ENCODE results near the gene TNFAIP1.
"Not testable (repeated sequence)": the region's sequence is repeated elsewhere in the genome, so short reads cannot be mapped to it uniquely, and the experiment has no call there.

The TNFAIP1 gene

GRCh38 chr17:28325211-28325610, 10.3 kb upstream of the TNFAIP1 start:
- DNase-seq (ENCODE audit: low spot score) = no peak

- DNase-seq (ENCODE audit: low spot score) = no peak
Measured at GRCh38 chr17:28326114-28326513, 9.4 kb upstream of the TNFAIP1 start.

GRCh38 chr17:28327031-28327607, 8.4 kb upstream of the TNFAIP1 start:
- DNase-seq (ENCODE audit: low spot score) = no peak

GRCh38 chr17:28327709-28328108, 7.9 kb upstream of the TNFAIP1 start:
- no peak for DNase-seq (ENCODE audit: low spot score)

- DNase-seq (ENCODE audit: low spot score) = no peak
Measured at GRCh38 chr17:28328325-28328724, 7.2 kb upstream of the TNFAIP1 start.

GRCh38 chr17:28330671-28331070, 4.9 kb upstream of the TNFAIP1 start:
- no peak for DNase-seq (ENCODE audit: low spot score)

- DNase-seq (ENCODE audit: low spot score) = no peak
Measured at GRCh38 chr17:28331891-28332420, 3.6 kb upstream of the TNFAIP1 start.

GRCh38 chr17:28333083-28333746, 2.3 kb upstream of the TNFAIP1 start:
- no peak for DNase-seq (ENCODE audit: low spot score)

GRCh38 chr17:28334171-28334570, 1.4 kb upstream of the TNFAIP1 start:
- no peak for DNase-seq (ENCODE audit: low spot score)

GRCh38 chr17:28334666-28335200, 828 bp upstream of the TNFAIP1 start:
- DNase-seq (ENCODE audit: low spot score) = no peak

GRCh38 chr17:28335959-28336871, 654 bp downstream of the TNFAIP1 start:
- DNase-seq (ENCODE audit: low spot score) = peak; percentile 18

- DNase-seq (ENCODE audit: low spot score) = no peak
Measured at GRCh38 chr17:28338056-28338768, 2.7 kb downstream of the TNFAIP1 start.

GRCh38 chr17:28338769-28339212, 3.2 kb downstream of the TNFAIP1 start:
- not testable (repeated sequence) for DNase-seq (ENCODE audit: low spot score)

GRCh38 chr17:28339431-28339830, 3.9 kb downstream of the TNFAIP1 start:
- no peak for DNase-seq (ENCODE audit: low spot score)

- no peak for DNase-seq (ENCODE audit: low spot score)
Measured at GRCh38 chr17:28340374-28340773, 4.8 kb downstream of the TNFAIP1 start.

GRCh38 chr17:28341516-28341915, 6.0 kb downstream of the TNFAIP1 start:
- no peak for DNase-seq (ENCODE audit: low spot score)

- no peak for DNase-seq (ENCODE audit: low spot score)
Measured at GRCh38 chr17:28342313-28342712, 6.8 kb downstream of the TNFAIP1 start.

- no peak for DNase-seq (ENCODE audit: low spot score)
Measured at GRCh38 chr17:28343491-28343932, 8.0 kb downstream of the TNFAIP1 start.

- DNase-seq (ENCODE audit: low spot score) = no peak
Measured at GRCh38 chr17:28344011-28344410, 8.4 kb downstream of the TNFAIP1 start.

GRCh38 chr17:28344435-28344901, 8.9 kb downstream of the TNFAIP1 start:
- DNase-seq (ENCODE audit: low spot score) = no peak

GRCh38 chr17:28345419-28346198, 10.0 kb downstream of the TNFAIP1 start:
- no peak for DNase-seq (ENCODE audit: low spot score)

Data from globus pallidus (tissue), 1 donor.